Adrenal gland (tissue), 5 donors: Measurements from ENCODE around the gene DYRK3.

Experiments
- CTCF ChIP-seq, 6 experiments: fragments of 450-650 bp in 4 of 6; fragments of 200-600 bp in 2 of 6; sonication (generic) in 1 of 6; IDR thresholded peaks; 1 replicate in 5 of 6; 2 replicates in 1 of 6; pipeline versions ENCODE4 v1.5.1 to v1.8.0; 2016 to 2021; ENCODE audit warnings: antibody characterized with exemption in 6 of 6, mild to moderate bottlenecking in 2 of 6, moderate library complexity in 1 of 6
- POLR2A ChIP-seq, 2 donors: fragments of 450-650 bp; IDR thresholded peaks; one replicate each; pipeline ENCODE4 v1.6.1; 2017; ENCODE audit warnings: antibody characterized with exemption in 2 of 2, mild to moderate bottlenecking in 2 of 2, moderate library complexity in 1 of 2
- donor health status: DM: no; HTN: no; CAD: no.

- TF ChIP-seq CTCF (IDR thresholded peaks at IDR 0.05) (no peak), POLR2A (IDR thresholded peaks at IDR 0.05) (no peak)
These were observed 23.6 kb downstream of the DYRK3 start for GRCh38 chr1:206658981-206659273.
